GM06990 (cell line): Measurements from ENCODE around the gene FUBP3.

Source experiments
- DNase-seq: peaks from one replicate; pipeline ENCODE4 v3.0.0-alpha.2; 2011; ENCODE audit not compliant: insufficient read length; ENCODE audit errors: extremely low read depth
- H3K27me3 ChIP-seq: replicated peaks from 2 replicates; pipeline ENCODE4 v1.6.0; 2011; ENCODE audit warnings: low read length; ENCODE audit not compliant: control insufficient read depth, insufficient read depth
- H3K36me3 ChIP-seq: 2 replicates; pipeline ENCODE4 v1.5.1; 2011; ENCODE audit warnings: low read length; ENCODE audit not compliant: control insufficient read depth, insufficient read depth
- H3K4me3 ChIP-seq: replicated peaks from 2 replicates; pipeline ENCODE4 v1.5.1; 2011; ENCODE audit warnings: low read depth, mild to moderate bottlenecking, control low read depth, low read length
- CTCF ChIP-seq: IDR thresholded peaks from 2 replicates; pipeline ENCODE4 v1.5.1; 2011; ENCODE audit warnings: low read length, control low read depth, mild to moderate bottlenecking, inconsistent platforms; ENCODE audit not compliant: insufficient read depth, poor library complexity, severe bottlenecking

Gene FUBP3

DNA sequence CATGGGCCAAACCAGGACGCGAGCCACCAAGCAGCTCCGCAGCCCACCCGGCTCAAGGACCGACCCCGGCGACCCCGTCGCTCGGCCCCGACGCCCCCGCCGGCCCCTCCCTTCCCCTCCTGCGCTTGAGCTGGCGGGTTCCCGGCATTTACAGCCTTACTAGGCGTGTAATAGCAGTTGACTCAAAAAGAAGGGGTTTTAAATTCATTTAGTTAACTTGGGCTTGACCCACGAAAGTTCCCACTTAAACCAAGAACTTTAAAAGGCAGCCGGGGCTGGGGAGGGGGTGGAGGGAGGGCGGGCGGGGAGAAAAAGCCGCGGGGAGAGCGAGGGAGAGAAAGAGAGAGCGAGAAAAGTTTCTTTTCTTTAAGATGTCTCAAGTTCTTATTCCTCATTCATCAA, 85.7 kb downstream of the FUBP3 start:
- no peak overlapping the region for H3K4me3 ChIP-seq
- TF ChIP-seq CTCF, result no peak
- H3K27me3 ChIP-seq, result peaks cover 3% of the 10 kb centered on the region
- DNase-seq, result no peak
- H3K36me3 ChIP-seq, result no peaks in the 10 kb centered on the region

- DNase-seq, result no peak
- peaks cover 3% of the 10 kb centered on the region for H3K27me3 ChIP-seq
- no peaks in the 10 kb centered on the region for H3K36me3 ChIP-seq
- no peak for TF ChIP-seq CTCF
- no peak overlapping the region for H3K4me3 ChIP-seq
Observed at GRCh38 chr9:130665431-130666392, 86.3 kb downstream of the FUBP3 start.

DNA sequence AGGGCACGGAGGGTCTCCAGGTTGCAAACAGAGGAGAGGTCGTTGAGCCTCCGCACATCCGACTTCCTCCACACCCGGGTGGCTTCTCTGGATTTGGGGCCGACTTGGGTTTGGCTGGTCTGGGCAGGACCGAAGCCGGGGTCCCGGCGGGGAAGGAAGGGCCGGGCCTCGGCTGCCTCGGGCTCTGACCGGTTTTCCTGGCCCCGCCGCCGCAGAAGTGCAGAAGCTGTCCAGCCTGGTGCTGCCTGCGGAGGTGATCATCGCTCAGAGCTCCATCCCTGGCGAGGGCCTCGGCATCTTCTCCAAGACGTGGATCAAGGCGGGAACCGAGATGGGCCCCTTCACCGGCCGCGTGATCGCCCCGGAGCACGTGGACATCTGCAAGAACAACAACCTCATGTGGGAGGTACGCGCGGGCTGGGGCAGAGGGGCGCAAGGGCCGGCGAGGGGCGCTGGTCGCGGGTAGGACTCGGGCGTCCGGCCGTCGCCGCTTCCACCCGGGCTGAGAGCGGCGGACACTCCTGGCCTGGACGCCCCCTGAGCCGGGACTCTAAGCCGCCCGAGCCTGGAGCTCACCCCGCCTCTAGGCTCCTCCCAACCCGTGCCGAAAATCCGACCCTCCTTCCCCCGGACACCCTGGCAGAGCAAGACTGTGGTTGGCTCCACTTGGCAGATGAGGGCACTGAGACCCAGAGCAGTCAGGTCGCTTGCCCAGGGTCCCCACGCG, 87.2 kb downstream of the FUBP3 start:
- no peak for TF ChIP-seq CTCF
- no peak overlapping the region for H3K4me3 ChIP-seq
- no peak for DNase-seq
- no peaks in the 10 kb centered on the region for H3K36me3 ChIP-seq
- peaks cover 3% of the 10 kb centered on the region for H3K27me3 ChIP-seq

DNA sequence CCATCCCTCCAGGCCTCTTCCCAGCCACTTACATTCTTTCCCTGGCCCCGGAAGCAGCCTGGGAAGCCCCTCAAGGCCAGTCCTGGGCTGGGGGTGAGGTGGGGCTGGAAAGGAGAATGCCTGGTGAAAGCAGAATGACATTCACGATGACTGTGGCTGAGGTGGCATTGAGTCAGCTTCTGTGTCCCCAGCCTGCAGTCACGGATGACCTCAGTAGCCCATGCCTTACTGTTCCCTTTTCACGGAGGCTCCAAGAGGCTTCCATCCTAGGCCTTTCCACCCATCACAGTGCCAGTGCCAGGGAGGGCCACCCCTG, 87.7 kb downstream of the FUBP3 start:
- peaks cover 3% of the 10 kb centered on the region for H3K27me3 ChIP-seq
- no peak for TF ChIP-seq CTCF
- no peak for DNase-seq
- H3K36me3 ChIP-seq, result no peaks in the 10 kb centered on the region
- H3K4me3 ChIP-seq, result no peak overlapping the region

GRCh38 chr9:130668196-130668595, 88.8 kb downstream of the FUBP3 start:
- TF ChIP-seq CTCF, result no peak
- peaks cover 1% of the 10 kb centered on the region for H3K27me3 ChIP-seq

More at GRCh38 chr9:130668196-130668595, 88.8 kb downstream of the FUBP3 start:
- Histone ChIP-seq H3K36me3 (no peaks in the 10 kb centered on the region), H3K4me3 (no peak overlapping the region)
- DNase-seq, result no peak
